GM19023 (cell line): ENCODE results near the gene SLC6A11.

Source experiments
- ATAC-seq: cut with Tn5 transposase; IDR thresholded peaks from one replicate; pipeline ENCODE4 v1.9.1; 2021; ENCODE audit warnings: mild to moderate bottlenecking, moderate library complexity; ENCODE audit not compliant: unreplicated experiment

Gene SLC6A11

DNA sequence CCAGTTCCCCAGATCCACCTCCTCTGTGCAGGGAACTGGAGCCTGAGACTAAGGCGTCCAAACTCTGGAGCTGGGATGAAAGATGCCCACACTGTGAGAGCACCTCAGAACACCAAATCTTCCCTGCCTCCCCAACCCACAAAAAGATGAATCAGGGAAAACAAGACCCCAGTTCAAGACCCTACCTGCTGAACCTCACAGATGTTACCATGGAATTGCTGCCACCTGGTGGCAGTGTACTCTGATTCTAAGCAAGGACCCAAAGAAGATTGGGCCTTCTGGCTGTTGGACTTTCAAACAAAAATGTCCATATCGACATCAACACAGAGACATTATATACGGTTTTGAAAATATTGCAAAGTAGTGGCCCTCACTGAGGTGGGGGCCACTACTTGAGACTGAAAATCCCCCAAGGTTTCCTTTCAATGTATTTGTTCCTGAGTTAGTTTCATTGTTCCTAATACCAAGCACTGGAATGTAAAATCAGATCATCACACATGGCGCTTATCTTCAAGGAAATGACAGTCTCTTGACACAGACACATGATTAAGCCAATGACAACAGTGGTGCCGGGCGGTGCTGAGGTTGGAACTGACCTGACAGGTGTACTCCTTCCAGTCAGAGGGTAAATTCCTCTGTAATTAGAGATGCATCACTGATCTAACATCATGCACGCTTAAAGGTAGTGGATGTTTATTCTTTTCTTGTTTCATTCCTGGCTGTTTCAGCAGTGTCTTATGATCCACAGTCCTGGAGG is 67.6 kb downstream of the SLC6A11 start:
- no peak for ATAC-seq

GRCh38 chr3:10887015-10887414 is 71.0 kb downstream of the SLC6A11 start:
- ATAC-seq: no peak

GRCh38 chr3:10888518-10889090 is 72.6 kb downstream of the SLC6A11 start:
- ATAC-seq: no peak

DNA sequence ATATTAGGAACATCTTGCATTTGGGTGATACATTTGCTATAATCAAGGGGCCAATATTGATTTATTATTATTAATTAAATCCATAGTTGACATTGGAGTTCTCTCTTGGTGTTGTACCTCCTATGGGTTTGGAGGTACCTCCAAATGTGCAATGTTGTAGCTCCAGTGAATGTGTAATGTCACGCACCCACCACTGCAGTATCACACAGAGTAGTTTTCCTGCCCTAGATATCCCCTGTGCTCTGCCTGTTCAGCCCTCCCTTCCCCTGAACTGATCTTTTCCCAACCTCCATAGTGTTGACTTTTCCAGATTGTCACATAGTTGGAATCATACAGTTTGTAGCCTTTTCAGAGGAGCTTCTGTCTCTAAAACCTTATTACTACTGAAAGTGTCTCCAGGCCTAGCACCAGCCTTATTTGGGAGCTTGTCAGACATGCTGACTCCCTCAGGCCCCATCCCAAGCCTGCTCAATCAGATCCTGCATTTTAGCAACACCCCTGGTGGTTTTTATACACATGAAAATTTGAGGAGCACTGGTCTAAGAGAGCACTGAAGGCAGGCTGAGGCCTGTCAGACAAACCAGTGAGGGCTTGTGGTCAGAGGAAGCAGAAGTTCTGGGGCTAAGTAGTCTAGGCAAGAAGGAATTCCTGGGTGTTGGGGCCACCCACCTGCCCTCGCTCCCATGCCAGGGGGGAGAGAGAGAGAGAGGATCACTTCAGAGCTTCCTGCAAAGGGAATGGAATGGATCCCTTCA is 73.4 kb downstream of the SLC6A11 start:
- ATAC-seq: no peak

- no peak for ATAC-seq
Observed at GRCh38 chr3:10890665-10891064, 74.6 kb downstream of the SLC6A11 start.

DNA sequence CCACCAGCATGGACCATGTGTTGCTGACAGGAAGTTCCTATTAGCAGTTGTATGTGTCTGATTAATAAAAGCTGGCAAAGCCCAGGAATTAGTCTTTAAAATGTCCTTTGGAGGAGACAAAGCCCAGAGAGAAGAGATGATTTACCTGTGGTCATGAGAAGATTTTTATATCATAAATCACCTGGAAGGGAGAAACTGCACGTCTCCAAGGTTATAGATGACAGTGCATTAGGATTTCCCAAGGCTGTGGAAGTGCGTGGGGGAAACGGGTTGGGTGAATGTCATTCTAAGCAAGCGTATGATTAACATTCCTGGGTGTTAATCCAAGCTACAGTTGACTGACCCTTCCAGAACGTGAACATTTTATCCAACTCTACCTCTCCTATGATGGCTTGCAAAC is 76.6 kb downstream of the SLC6A11 start:
- ATAC-seq: no peak

- no peak for ATAC-seq
Observed at GRCh38 chr3:10901296-10901945, 85.4 kb downstream of the SLC6A11 start.

DNA sequence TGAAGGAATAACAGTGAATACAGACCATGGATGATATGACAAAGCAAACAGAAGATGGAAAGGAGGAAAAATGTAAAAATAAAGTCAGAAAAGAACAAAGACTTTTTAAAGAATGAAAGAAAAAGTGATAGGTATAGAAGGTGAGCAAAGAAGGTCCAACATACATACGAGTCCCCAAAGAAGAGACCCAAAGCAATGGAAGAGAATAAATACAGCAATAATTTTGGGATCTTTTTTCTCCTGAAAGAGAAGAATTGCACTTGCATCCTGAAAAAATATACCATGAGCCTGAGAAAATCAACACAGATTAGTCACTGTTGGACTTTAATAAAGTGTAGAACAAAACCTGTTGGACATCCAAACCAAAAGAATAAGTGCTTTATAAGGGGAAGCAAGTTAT is 91.2 kb downstream of the SLC6A11 start:
- ATAC-seq: no peak

DNA sequence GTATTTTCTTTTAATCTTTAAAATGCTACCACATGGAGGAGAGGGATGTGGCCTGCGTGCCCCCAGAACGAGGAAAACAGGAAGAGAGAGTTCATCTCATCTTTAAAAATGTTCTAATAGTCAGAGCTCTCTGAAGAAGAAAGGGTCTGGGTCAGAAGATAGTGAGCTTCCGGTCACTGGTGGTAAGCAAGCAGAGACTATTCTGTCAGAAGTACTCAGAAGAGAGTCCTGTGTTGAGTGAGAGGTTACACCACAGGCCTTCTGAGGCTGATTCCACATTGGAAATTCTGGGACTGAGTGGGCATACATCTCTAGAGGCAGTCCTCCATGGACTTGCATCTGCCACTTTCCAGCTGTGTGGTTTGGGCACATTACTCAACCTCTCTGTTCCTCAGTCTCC is 94.3 kb downstream of the SLC6A11 start:
- ATAC-seq: no peak

DNA sequence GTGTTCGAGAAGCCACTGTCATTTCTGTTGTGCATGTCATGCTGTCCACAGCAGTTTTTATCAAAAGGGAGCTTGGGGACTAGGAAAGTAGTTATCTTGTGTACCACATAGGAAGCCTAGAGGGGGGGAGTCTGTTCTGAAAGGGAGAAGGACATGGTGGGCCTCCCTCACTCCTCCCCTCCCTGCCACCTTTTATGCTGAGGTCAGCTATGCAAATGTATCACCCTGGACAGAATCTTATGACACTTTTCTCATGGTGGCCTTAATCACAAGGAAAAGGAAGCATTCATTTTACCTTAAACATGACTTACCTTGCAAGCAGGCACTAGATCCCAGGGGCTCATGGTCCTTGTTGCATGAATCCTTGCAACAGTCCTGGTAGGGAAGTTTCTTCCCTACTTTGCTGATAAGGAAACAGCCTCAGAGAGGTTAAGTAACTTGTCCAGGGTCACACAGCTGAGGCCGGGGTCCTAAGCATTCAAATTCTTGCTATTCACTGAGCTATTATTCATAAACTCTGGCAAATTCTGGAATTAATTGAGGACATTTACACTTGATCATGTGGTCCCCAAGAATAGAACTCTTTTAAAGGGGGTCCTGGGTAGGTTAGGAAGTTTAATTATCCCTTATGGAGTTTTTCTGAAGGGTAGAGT is 95.4 kb downstream of the SLC6A11 start:
- ATAC-seq: no peak

DNA sequence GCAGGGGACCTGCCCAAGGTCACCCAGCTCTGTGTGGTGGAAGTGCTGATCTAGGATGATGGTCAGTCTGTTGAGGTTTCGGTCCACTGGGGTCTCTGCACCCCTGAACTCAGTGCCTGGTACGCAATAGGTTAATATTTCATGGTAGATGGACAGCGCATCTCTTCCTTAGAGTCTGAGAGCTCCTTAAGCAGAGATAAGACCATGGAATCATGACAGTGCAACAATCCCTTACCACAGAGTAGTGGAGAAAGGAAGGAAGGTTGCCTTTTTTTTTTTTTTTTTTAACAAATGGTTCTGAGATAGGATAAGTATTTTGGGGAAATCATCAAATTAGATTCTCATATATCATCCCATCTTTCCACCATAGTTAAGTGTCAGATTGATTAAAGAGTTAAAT is 96.8 kb downstream of the SLC6A11 start:
- no peak for ATAC-seq

DNA sequence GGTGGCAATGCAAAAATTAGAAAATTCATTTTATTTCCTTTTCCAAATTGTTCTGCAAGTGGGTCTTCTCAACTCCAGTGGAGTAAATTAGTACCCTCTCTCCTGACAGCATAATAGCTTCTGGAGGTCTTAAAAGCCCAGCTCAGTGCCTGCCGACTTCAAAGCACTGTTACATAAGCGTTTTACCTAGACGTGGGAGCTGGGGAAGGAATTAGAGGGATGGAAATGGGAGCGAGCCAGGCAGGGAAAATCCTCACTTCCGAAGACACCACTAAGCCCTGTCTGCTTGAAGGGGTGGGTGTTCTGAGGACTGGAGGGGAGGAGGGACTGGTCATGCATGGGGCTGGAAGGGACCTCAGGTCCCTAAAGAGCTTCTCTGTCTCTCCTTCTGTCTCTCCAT is 99.3 kb downstream of the SLC6A11 start:
- ATAC-seq: no peak

DNA sequence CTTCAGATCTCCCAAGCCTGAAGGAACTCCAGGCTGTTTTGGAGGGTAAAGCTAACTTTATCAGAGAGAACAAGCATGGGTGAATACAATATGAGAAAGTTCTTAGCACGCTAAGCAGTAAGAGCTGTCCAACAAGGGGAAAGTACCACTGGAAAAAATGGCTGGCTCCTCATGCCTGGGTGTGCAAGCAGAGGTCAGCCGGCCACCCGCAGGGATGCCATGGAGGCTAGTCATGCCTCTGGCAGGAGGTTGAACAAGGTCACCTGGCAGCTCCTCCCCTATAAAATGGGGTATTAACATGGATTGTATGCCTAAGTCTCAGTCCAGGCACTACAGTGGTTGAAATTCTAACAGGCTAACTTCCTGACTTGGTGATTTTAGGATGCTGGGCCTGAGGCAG is 101.1 kb downstream of the SLC6A11 start:
- no peak for ATAC-seq

GRCh38 chr3:10918011-10918410 is 102.0 kb downstream of the SLC6A11 start:
- no peak for ATAC-seq

- ATAC-seq: no peak
Observed at GRCh38 chr3:10919636-10920035, 103.6 kb downstream of the SLC6A11 start.

DNA sequence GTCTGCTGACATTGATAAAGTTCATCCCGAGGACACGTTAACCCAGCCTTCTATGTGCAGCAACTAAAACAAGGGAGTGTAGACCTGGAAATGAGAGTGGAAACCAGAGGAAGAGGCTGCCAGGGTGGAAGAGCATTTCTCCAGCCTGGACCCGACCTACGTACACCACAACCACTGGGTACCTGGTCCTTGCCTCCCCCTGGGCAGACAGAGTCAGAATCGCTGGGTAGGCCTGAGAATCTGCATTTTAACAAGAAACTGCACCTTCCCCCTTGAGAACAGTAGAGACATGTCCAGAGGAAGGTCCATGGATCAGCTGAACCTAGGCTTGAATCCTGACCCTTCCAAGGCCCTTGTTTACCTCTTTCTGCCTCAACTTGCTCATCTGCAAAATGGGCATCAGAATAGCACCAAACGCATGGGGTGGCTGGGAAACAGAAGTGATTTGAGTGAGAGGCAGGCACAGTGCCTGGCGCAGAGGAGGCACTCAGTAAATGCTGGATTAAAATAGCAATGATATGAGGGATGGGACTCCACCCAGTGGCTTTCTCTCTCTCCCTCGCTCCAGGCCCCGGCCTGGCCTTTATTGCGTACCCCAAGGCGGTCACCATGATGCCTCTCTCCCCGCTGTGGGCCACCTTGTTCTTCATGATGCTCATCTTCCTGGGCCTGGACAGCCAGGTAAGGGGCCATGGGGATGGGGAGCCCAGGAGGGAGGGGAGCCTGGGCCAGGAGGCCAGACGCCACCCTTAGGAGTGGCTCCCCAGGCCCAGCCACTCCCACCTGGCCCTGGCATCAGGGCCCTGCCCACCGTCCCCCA is 109.6 kb downstream of the SLC6A11 start:
- ATAC-seq: no peak

DNA sequence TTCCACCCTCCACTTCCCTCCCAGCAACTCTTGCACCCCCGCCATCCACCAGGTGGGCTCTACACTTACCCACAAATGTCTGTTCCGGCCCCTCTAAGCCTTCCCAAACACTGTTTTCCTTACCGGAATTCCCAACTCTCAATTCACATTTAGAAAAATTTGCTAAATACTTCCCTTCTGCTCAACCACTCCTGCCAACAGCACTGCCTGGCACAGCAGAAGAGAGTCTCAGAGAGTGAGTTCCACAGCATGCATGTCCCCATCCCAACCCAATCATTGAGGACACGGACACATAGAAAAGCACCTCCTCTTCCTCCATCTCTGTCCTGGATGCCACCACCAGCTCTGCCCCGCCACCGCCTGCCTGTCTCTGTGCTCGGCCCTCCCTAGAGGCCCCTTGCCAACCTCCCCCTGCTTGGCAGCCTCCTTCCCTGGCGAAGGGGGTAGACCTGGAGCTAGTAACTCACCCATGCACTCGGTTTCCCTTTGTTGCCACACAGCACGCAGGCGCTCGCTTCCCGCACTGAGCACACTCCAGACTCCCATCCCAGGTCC is 110.3 kb downstream of the SLC6A11 start:
- no peak for ATAC-seq

GRCh38 chr3:10926811-10927521 is 110.9 kb downstream of the SLC6A11 start:
- no peak for ATAC-seq

DNA sequence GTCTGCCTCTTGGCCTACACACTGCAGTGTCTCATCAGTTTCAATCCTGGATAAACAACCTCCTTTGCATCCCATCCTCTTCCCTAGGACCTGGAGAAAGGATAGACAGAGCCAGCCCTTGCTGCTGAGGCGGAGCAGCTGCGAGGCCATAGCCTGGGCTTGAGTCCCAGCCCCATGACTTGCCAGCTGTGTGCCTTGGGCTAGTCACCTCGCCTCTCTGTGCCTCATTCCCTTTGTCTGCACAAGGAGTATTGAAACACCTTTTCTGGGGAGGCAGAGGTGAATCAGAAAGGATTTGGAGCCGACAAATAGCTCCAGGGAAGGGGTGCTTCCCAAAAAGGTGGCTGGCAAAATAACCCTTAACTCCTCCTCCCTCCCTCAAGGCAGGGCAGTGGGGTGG is 111.5 kb downstream of the SLC6A11 start:
- ATAC-seq: no peak
